ENCODE measurements around the gene GALNT18.

DNA sequence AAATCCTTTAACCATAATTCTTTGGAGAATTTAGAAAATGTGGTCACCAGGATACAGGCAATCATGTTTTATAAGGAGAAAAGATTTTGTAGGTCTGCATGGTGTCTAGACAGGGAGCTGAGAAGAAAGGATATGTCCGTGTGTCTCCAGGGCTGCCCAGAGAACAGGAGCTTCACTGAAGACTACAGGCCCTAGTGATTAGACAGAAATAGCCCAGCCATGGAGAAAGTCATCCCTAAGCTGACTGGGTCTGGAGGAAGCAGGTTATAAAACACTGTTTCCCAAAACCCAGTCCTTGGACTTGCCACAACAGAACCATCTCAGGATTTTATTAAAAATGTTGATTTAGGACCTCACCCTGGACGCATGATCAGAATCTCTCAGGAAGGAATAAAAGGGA is 84.4 kb downstream of the GALNT18 start:
- TF ChIP-seq, protein P1, sequence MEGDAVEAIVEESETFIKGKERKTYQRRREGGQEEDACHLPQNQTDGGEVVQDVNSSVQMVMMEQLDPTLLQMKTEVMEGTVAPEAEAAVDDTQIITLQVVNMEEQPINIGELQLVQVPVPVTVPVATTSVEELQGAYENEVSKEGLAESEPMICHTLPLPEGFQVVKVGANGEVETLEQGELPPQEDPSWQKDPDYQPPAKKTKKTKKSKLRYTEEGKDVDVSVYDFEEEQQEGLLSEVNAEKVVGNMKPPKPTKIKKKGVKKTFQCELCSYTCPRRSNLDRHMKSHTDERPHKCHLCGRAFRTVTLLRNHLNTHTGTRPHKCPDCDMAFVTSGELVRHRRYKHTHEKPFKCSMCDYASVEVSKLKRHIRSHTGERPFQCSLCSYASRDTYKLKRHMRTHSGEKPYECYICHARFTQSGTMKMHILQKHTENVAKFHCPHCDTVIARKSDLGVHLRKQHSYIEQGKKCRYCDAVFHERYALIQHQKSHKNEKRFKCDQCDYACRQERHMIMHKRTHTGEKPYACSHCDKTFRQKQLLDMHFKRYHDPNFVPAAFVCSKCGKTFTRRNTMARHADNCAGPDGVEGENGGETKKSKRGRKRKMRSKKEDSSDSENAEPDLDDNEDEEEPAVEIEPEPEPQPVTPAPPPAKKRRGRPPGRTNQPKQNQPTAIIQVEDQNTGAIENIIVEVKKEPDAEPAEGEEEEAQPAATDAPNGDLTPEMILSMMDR (optimal IDR thresholded peaks at IDR 0.05 in 1 of 3, IDR thresholded peaks at IDR 0.05 in 1 of 3, conservative IDR thresholded peaks at IDR 0.05 in 1 of 3; ENCODE audit: extremely low read depth in 1 of 3, insufficient read depth in 2 of 3, low read length in 3 of 3) = no peak
- no peak for TF ChIP-seq EZH2 (IDR thresholded peaks at IDR 0.05; ENCODE audit: low read length)

All from keratinocyte (primary cell).